RWPE1 (cell line): ENCODE data around the gene RNF166.
"Not testable (repeated sequence)": the region's sequence is repeated elsewhere in the genome, so short reads cannot be mapped to it uniquely, and the experiment has no call there.

ENCODE experiments used
- CTCF ChIA-PET: fragments of 350-600 bp; sonication (Branson Sonifier 250); formaldehyde crosslinking; extraction: SDS; loops from one replicate; lab custom pipeline; 2021; lab: Yijun Ruan, JAX
- POLR2A ChIA-PET: fragments of 400-600 bp; formaldehyde crosslinking; extraction: SDS; loops from one replicate; lab custom pipeline; 2020; ENCODE audit warnings: antibody characterized with exemption; ENCODE audit not compliant: low non-redundant PET; lab: Yijun Ruan, JAX
- DNase-seq: peaks from one replicate; pipeline ENCODE4 v3.0.0; 2012; ENCODE audit warnings: low spot score
- H3K27ac ChIP-seq: fragments of 450-650 bp; 2 replicates; pipeline ENCODE4 v1.5.1; 2017
- CTCF ChIP-seq: fragments of 450-650 bp; conservative IDR thresholded peaks from 2 replicates; pipeline ENCODE4 v1.5.1; 2017; ENCODE audit warnings: low read depth, mild to moderate bottlenecking

Gene RNF166

DNA sequence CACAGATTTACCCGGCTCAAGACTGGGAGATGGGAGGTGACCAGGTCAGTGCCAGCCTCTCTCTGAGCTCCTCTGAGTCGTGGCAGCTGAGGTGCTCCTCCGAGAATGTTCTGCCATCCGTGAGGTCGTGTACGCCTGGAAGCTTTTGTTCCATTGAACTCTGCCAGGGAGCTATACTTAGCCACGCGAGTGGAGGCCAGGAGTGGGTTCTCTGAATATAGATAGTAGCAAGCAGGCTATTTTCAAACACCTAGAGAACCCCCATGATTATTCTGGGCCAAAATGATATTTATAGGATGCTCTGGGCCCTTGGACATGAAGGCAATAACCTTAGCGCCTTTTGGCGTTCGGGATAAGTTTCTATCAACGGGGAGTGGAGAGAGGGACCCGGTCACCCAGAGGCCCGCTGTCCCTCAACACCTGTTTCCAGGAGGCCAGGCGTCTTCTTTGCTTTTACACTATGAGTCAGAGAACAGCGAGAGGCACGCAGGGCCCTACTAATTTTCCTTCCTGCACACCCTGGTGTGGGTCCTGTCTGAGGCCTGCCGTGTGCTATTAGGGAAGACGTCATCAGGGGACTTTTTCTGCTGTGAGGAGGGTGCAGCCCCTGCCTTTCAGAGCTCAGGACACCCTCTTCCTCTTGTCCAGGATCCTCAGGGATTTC is 32.4 kb downstream of the RNF166 start:
- POLR2A ChIA-PET = interaction anchor here (0.5 kb wide), 1 partner anchor 294 kb away, joined by 3 read pairs; no protein-coding TSS in a partner anchor
- TF ChIP-seq CTCF = no peak
- H3K27ac ChIP-seq = no peak overlapping the region
- DNase-seq = no peak
- CTCF ChIA-PET = interaction anchor here (1.0 to 1.2 kb wide), 2 partner anchors 11 to 13 kb away, joined by 3 to 5 read pairs; no protein-coding TSS in a partner anchor

- DNase-seq = no peak
- no peak overlapping the region for H3K27ac ChIP-seq
- no peak for TF ChIP-seq CTCF
- POLR2A ChIA-PET = interaction anchor here (1.1 kb wide), 1 partner anchor 13 kb away, joined by 3 read pairs; no protein-coding TSS in a partner anchor
- CTCF ChIA-PET = interaction anchor here (0.5 to 0.6 kb wide), 2 partner anchors 244 to 420 kb away, joined by 3 to 4 read pairs; no protein-coding TSS in a partner anchor
Measured at GRCh38 chr16:88672776-88673175, 33.4 kb downstream of the RNF166 start.

DNA sequence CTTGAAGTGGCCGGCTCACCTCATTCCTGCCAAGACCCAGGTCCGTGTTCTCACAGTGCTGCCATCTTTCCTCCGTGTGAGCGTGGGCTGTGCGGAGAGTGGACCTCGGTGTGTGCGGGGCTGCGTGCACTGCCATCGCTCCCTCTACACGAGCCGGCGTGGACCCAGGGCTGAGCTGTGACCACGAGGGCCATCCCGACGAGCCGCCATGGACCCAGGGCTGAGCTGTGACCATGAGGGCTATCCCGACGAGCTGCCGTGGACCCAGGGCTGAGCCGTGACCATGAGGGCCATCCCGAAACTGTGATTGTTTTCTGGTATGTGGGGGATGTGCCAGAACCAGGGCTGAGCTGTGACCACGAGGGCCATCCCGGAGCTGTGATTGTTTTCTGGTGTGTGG is 34.4 kb downstream of the RNF166 start:
- TF ChIP-seq CTCF = no peak
- DNase-seq = no peak
- ChIA-PET CTCF (interaction anchor here (0.8 kb wide), 1 partner anchor 9 kb away, joined by 4 read pairs; no protein-coding TSS in a partner anchor), POLR2A (no interaction called here)
- H3K27ac ChIP-seq = no peak overlapping the region

DNA sequence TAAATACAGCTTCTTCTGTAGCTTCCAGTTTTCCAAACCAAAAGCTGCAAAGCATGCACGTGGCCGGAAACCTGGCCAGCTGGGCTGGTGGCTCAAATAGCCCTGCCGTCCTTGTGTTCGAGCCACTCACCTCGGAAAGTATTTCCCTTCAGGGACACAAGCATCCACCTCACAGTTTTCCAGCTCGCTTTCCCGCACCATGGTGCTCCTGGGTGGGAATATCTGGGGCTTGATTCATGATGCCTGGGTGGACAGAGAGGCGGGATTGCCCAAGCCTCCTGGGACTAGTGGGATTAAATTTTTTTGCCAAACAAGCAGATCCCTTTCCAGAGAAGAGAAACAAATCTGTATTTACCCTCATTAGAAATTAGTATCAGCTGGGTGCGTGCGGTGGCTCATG is 36.2 kb downstream of the RNF166 start:
- H3K27ac ChIP-seq = no peak overlapping the region
- no peak for DNase-seq
- POLR2A ChIA-PET = no interaction called here
- no peak for TF ChIP-seq CTCF
- CTCF ChIA-PET = no interaction called here

- CTCF ChIA-PET = interaction anchor here (0.6 kb wide), 1 partner anchor 19 kb away, joined by 3 read pairs; no protein-coding TSS in a partner anchor
- DNase-seq, H3K27ac ChIP-seq, POLR2A ChIA-PET: not testable (repeated sequence)
Measured at GRCh38 chr16:88669493-88669892, 36.7 kb downstream of the RNF166 start.

DNA sequence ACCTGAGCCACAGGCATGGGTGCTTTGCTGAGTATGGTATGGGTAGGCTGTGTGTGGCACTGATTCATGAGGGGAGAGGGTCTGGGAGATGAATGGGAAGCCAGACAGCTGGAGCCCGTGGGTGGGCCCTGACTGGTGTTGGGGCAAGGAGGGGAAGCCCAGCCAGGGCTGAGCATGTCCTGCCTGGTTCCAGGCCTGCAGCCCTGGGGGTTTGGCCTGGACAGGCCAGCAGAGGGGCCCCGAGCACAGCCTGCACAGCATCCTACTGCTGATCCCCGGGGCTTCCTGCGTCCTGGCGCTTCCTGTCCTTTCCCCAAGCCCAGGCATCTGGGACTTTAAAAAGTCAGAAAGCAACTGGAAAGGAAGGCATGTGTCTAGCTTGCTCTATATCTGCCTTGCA is 38.7 kb downstream of the RNF166 start:
- TF ChIP-seq CTCF = no peak
- peak overlapping the region; percentile 43 for H3K27ac ChIP-seq
- CTCF ChIA-PET = no interaction called here
- DNase-seq = no peak
- POLR2A ChIA-PET = no interaction called here

DNA sequence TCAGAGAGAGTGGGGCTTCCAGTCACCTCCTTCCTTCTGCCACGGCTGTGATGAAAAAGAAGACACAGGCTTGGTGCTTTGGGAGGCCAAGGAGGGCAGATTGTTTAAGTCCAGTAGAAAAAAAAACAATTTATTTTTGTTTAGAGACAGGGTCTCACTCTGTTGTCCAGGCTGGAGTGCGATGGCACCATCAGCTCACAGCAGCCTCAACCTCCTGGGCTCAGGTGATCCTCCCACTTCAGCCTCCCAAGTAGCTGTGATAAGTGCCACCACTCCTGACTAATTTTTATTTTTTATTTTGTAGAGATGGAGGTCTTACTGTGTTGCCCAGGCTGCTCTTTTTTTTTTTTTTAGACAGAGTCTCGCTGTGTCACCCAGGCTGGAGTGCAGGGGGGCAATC is 40.6 kb downstream of the RNF166 start:
- CTCF ChIA-PET = interaction anchor here (0.8 to 1.2 kb wide), 2 partner anchors 20 to 103 kb away, joined by 5 to 12 read pairs; no protein-coding TSS in a partner anchor
- DNase-seq = no peak
- POLR2A ChIA-PET = interaction anchor here (0.6 kb wide), 2 partner anchors 15 to 64 kb away, joined by 3 to 4 read pairs; no protein-coding TSS in a partner anchor
- no peak for TF ChIP-seq CTCF
- H3K27ac ChIP-seq = 0 out of 2 replicates have a peak overlapping the region, but pooled peaks have one; percentile 12
